ENCODE data around the gene POLR1A. TPM values are rescaled to one million over a fixed set of nuclear protein-coding genes. Genes with fewer than 3 reads are reported as not detected.

The POLR1A gene
- total RNA-seq, 1 experiment from 2014 or later = 47.4 TPM

GRCh38 chr2:86011449-86011941 lies 94.2 kb downstream of the POLR1A start:
- in situ Hi-C loops (cut with HindIII; ENCODE audit: low sequenced_read_pairs) = no loop called here
- no peak for DNase-seq (ENCODE audit: low spot score)

GRCh38 chr2:86010083-86010482 lies 95.6 kb downstream of the POLR1A start:
- DNase-seq (ENCODE audit: low spot score) = no peak
- in situ Hi-C loops (cut with HindIII; ENCODE audit: low sequenced_read_pairs) = no loop called here

GRCh38 chr2:86006524-86006923 lies 99.2 kb downstream of the POLR1A start:
- in situ Hi-C loops (cut with HindIII; ENCODE audit: low sequenced_read_pairs) = no loop called here
- DNase-seq (ENCODE audit: low spot score) = no peak

GRCh38 chr2:86003967-86004366 lies 101.7 kb downstream of the POLR1A start:
- in situ Hi-C loops (cut with HindIII; ENCODE audit: low sequenced_read_pairs) = no loop called here
- no peak for DNase-seq (ENCODE audit: low spot score)

GRCh38 chr2:86003104-86003503 lies 102.6 kb downstream of the POLR1A start:
- in situ Hi-C loops (cut with HindIII; ENCODE audit: low sequenced_read_pairs) = no loop called here
- no peak for DNase-seq (ENCODE audit: low spot score)

- in situ Hi-C loops (cut with HindIII; ENCODE audit: low sequenced_read_pairs) = no loop called here
- no peak for DNase-seq (ENCODE audit: low spot score)
These were observed 103.3 kb downstream of the POLR1A start for GRCh38 chr2:86002375-86002774.

GRCh38 chr2:86001326-86001725 lies 104.4 kb downstream of the POLR1A start:
- DNase-seq (ENCODE audit: low spot score) = no peak
- in situ Hi-C loops (cut with HindIII; ENCODE audit: low sequenced_read_pairs) = no loop called here

- no peak for DNase-seq (ENCODE audit: low spot score)
- in situ Hi-C loops (cut with HindIII; ENCODE audit: low sequenced_read_pairs) = no loop called here
These were observed 104.8 kb downstream of the POLR1A start for GRCh38 chr2:86000938-86001312.

- DNase-seq (ENCODE audit: low spot score) = no peak
- in situ Hi-C loops (cut with HindIII; ENCODE audit: low sequenced_read_pairs) = no loop called here
These were observed 105.4 kb downstream of the POLR1A start for GRCh38 chr2:86000131-86000937.

- in situ Hi-C loops (cut with HindIII; ENCODE audit: low sequenced_read_pairs) = no loop called here
- DNase-seq (ENCODE audit: low spot score) = peak; percentile 43
These were observed 106.4 kb downstream of the POLR1A start for GRCh38 chr2:85999061-85999831.

- peak; percentile 76 for DNase-seq (ENCODE audit: low spot score)
- in situ Hi-C loops (cut with HindIII; ENCODE audit: low sequenced_read_pairs) = no loop called here
These were observed 107.4 kb downstream of the POLR1A start for GRCh38 chr2:85998071-85998991.

- in situ Hi-C loops (cut with HindIII; ENCODE audit: low sequenced_read_pairs) = no loop called here
- DNase-seq (ENCODE audit: low spot score) = peak; percentile 95
These were observed 108.4 kb downstream of the POLR1A start for GRCh38 chr2:85997017-85997970.

- in situ Hi-C loops (cut with HindIII; ENCODE audit: low sequenced_read_pairs) = no loop called here
- DNase-seq (ENCODE audit: low spot score) = peak; percentile 42
These were observed 109.1 kb downstream of the POLR1A start for GRCh38 chr2:85996591-85996990.

- DNase-seq (ENCODE audit: low spot score) = no peak
- in situ Hi-C loops (cut with HindIII; ENCODE audit: low sequenced_read_pairs) = no loop called here
These were observed 109.8 kb downstream of the POLR1A start for GRCh38 chr2:85995648-85996529.

- in situ Hi-C loops (cut with HindIII; ENCODE audit: low sequenced_read_pairs) = no loop called here
- no peak for DNase-seq (ENCODE audit: low spot score)
These were observed 110.6 kb downstream of the POLR1A start for GRCh38 chr2:85994897-85995647.

- in situ Hi-C loops (cut with HindIII; ENCODE audit: low sequenced_read_pairs) = no loop called here
- DNase-seq (ENCODE audit: low spot score) = no peak
These were observed 111.3 kb downstream of the POLR1A start for GRCh38 chr2:85994421-85994777.

- in situ Hi-C loops (cut with HindIII; ENCODE audit: low sequenced_read_pairs) = no loop called here
- no peak for DNase-seq (ENCODE audit: low spot score)
These were observed 113.1 kb downstream of the POLR1A start for GRCh38 chr2:85992611-85993010.
